GM18519 (cell line): Measurements from ENCODE around the gene ZNF587.
"Not testable (repeated sequence)": the region's sequence is repeated elsewhere in the genome, so short reads cannot be mapped to it uniquely, and the experiment has no call there.

Experiments used
- ATAC-seq: cut with Tn5 transposase; IDR thresholded peaks from one replicate; pipeline ENCODE4 v1.9.1; 2021; ENCODE audit warnings: mild to moderate bottlenecking, moderate library complexity; ENCODE audit not compliant: unreplicated experiment, low FRiP score

The ZNF587 gene

GRCh38 chr19:57849666-57850473, at the start of gene ZNF587:
Gene ZNF587, plus strand, starts transcription at chr19:57849859. Its CDS starts 180 bp downstream, at chr19:57850039.
- peak; percentile 92 for ATAC-seq

DNA sequence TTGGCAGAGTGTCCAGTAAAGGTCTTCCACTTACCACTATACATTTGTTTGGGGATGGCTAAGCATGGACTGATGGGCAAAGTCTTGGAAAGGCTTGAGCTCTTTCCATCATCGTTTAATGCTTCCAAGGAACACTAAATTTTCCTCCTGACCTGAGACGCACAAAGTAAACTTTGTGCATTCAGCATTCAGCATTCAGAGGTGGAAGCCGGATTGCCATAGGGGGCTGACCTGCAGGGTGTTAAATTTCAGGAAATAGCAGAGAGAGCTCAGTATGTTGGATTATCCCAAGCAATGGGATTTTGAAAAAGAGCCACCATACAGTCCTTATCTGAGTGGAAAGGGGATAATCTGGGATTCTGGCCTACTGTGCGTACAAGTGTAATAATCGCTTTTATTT, 49.0 kb upstream of the ZNF587 start:
- ATAC-seq = no peak

GRCh38 chr19:57802269-57802668, 47.4 kb upstream of the ZNF587 start:
- no peak for ATAC-seq

DNA sequence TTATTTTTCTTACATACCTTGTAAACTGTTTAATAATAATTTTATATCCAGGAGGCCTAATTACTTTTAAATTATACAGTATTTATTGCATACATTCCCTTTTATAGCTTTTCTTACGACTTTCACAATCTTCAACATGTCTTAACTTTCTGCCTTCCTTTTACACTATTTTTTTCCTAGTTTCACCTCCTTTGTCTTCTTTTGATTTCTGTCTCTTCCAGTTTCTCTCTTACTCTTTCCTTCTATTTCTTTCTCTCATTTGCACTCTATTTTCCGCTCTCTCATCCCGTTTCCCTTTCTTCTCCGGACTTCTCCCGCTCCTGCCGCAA, 46.4 kb upstream of the ZNF587 start:
- no peak for ATAC-seq

- no peak for ATAC-seq
Observed at GRCh38 chr19:57803594-57804325, 45.9 kb upstream of the ZNF587 start.

DNA sequence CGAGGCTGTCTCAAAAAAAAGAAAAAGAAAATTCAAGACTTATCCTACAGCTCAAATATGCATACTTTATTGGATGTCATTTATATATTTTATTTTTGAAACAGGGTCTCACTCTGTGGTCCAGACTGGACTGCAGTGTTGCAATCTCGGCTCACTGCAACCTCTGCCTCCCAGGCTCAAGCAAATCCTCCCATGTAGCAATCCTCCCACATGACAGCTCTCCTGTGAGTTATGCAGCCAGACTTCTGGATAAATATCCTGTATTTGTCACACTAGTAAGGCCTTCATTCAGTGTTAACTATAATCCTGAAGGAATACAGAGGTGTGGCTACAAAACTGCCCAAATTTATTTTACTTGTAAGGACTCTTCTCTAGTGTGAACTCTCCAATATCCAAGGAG, 42.1 kb upstream of the ZNF587 start:
- no peak for ATAC-seq

GRCh38 chr19:57810410-57811295, 39.0 kb upstream of the ZNF587 start:
- not testable (repeated sequence) for ATAC-seq

DNA sequence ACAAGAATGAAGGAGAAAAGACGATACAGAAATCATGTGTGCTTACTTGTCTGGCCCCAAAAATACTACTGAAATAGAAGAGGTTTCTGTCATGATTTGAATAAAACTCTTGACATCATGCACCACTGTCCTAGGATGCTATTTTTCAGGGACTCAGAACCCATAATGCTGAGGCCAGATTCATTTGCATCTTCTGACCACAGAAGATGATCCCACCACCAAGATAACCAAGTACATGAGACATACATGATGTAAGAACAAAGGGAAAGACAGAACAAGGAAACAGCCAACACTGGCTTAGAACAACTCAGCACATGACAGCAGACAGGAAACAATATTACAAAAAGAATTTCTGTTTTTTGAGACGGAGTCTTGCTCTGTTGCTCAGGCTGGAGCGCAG, 37.4 kb upstream of the ZNF587 start:
- ATAC-seq = no peak

DNA sequence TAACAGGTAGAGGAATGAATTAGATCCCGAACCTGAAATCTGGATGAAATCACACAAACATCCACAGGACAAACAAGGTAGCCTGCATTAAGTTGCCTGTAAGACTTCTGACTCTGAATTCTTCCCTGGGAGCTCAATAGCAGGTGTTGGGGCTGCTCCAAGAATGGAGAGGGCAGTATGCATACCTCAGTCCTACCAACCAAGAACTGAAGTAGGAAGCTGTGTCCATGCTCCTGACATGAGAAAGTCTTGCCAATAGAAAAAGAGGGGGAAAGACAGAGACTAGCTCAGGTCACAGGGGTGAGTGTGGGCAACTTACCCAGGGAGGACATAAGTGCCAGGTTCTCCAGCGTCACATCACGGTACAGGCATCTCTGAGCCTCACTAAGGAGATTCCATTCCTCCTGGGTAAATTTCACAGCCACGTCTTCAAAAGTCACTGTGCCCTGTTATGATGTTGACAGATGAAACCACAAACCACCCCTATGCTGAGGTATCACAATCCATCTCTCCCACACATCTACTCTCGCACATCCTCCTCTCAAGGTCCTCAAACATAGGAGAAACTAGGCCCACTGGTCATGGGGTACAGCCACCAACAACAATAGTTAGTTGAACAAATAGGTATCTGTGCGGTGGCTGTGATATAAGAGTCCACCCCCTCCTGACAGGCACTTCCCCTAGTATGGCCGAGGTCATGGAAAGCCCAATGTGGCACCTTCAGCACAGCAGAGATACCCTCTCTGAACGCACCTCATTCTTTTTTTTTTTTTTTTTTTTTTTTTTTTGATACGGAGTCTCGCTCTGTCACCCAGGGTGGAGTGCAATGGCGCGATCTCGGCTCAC, 36.5 kb upstream of the ZNF587 start:
- not testable (repeated sequence) for ATAC-seq

DNA sequence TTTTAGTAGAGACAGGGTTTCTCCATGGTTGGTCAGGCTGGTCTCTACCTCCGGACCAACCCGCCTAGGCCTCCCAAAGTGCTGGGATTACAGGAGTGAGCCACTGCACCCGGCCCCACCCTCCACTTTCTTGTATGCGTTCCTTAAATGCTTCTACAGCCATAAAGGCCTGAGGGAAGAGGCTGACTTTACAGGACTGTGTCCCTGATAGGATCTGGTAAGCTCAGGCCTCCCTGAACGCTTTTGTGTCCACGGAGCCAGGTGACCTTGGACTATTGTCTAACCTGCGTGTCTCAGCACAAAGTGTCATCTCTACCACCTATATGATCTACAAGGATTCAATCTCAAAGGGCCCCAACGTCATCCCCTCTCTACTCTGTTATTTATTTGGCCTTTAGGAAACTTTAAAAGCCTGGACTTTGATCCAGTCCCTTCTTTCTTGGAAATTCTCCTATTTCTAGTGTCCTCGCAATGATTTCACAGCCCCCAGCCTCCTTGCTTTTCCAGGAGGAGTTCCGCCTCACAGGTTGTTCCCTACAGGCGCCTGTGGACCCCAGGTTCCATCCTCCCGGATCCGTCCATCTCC, 35.6 kb upstream of the ZNF587 start:
- no peak for ATAC-seq

GRCh38 chr19:57814505-57815246, 35.0 kb upstream of the ZNF587 start, which contains the start of gene ZNF552:
Gene ZNF552, minus strand, starts transcription at chr19:57814913. Its CDS starts 170 bp downstream, at chr19:57814743.
- peak; percentile 73 for ATAC-seq

DNA sequence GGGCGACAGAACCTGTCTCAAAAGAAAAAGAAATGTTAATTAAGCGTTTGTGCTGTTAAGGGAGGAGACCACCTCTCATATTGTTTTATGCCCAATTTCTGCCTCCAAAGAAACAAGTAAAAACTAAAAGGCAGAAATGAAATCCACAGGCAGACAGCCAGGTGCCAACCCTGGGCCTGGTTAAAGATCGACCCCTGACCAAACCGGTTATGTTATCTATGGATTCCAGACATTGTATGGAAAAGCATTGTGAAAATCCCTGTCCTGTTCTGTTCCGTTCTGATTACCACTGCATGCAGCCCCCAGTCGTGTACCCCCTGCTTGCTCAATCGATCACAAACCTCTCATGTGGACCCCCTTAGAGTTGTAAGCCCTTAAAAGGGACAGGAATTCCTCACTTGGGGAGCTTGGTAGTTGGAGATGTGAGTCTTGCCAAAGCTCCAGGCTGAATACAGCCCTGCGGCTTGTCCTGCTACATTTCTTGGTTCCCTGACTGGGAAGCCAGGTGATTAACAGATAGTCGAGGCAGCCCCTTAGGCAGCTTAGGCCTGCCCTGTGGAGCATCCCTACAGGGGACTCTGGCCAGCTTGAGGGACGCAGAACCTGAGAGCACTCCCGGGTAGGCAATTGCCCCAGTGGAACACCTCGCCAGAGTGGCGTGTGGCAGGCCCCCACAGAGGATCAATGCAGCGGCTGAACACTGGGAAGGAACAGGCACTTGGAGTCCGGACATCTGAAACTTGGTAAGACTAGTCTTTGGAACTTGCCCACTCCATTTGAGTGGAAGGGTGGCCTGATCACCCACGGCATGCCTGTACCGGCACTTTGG, 34.2 kb upstream of the ZNF587 start:
- ATAC-seq = no peak

DNA sequence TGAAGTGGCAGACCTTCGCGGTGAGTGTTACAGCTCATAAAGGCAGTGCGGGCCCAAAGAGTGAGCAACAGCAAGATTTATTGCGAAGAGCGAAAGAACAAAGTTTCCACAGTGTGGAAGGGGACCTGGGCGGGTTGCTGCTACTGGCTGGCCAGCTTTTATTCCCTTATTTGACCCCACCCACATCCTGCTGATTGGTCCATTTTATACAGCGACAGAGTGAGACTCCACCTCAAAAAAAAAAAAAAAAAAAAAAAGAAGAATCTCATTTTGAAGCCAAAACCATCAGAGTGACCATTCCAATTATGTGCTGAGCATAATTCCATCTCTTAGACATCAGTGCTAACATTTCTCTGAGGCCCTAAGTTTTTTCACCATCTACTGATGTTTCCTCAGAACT, 33.0 kb upstream of the ZNF587 start:
- no peak for ATAC-seq

DNA sequence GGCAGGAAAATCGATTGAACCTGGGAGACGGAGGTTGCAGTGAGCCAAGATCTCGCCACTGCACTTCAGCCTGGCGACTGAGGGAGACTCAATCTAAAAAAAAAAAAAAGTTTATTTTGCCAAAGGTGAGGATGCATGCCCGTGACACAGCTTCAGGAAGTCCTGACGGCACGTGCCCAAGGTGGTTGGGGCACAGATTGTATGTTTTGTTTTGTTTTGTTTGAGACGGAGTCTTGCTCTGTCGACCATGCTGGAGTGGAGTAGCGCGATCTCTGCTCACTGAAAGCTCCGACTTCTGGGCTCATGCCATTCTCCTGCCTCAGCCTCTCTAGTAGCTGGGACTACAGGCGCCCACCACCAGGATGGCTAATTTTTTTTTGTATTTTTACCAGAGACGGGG, 31.7 kb upstream of the ZNF587 start:
- no peak for ATAC-seq

DNA sequence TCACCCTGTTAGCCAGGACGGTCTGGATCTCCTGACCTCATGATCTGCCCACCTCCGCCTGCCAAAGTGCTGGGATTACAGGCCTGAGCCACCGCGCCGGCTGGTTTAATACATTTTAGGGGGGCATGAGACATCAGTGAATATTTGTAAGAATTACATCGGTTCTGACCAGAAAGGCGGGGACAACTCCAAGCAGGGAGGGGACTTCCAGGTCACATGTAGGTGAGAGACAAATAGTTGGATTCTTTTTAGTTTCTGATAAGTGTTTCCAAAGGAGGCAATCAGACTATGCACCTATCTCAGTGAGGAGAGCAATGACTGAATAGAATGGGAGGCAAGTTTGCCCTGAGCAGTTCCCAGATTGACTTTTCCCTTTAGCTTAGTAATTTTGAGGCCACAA, 31.3 kb upstream of the ZNF587 start:
- no peak for ATAC-seq

DNA sequence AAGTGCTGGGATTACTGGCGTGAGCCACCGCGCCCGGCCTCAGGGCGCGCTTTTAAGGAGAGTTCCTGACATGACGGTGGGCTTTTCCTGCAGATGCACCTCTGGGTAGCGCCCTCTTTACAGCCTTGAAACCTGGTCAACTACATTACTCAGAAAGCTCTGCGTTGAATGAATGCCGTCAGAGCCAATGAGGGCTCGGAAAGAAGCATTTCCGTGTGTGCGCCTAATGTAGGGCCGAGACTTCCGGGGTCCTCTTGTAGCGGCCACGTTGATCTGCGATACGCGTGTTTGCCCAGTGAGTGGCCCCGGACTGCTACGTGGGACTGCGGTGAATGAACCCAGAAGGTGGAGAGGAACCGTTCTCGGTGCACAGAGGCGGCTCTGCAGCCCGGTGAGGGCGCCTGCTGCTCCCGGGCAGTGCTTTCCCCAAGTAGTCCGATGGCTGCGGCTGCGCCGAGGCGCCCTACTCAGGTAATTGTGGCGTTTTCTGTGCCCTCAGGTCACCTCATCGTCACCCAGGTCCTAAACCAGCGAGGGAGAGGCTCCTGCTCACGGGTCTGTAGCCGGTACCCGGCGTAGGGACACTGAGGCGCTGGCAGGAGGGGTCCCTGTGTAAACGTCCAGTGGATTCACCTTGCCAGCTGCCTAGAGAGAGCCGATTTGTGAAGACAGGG, 30.0 kb upstream of the ZNF587 start:
- ATAC-seq = peak; percentile 60

DNA sequence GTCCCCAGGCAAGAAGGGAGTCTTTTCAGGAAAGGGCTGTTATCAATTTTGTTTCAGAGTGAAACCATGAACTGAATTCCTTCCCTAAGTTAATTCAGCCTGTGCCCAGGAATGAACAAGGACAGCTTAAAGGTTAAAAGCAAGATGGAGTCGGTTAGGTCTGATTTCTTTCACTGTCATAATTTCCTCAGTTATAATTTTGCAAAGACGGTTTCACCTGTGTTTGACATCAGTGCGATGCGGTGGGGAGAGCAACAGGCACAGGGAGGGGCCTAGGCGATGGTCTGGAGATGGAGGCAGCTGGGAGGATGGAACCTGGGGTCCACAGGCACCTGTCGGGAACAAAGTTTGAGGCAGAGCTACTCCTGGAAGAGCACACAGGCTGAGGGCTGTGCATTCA, 29.1 kb upstream of the ZNF587 start:
- ATAC-seq = no peak

- not testable (repeated sequence) for ATAC-seq
Observed at GRCh38 chr19:57821095-57821494, 28.6 kb upstream of the ZNF587 start.
